Heart left ventricle (tissue), 16 donors: Measurements from ENCODE around the gene SDHAF3. TPM values are rescaled to one million over a fixed set of nuclear protein-coding genes. Genes with fewer than 3 reads are reported as not detected.
"Not testable (repeated sequence)": the region's sequence is repeated elsewhere in the genome, so short reads cannot be mapped to it uniquely, and the experiment has no call there.

ENCODE experiments used
- ATAC-seq, 4 donors: fragments of 200-7000 bp; cut with Tn5 transposase; one replicate each; pipeline ENCODE4 v1.9.1; 2020 to 2022; ENCODE audit warnings: moderate library complexity in 4 of 4, mild to moderate bottlenecking in 3 of 4, moderate number of reproducible peaks in 1 of 4
- DNase-seq, 5 donors: peaks; one replicate each; pipeline ENCODE4 v3.0.0-alpha.2; 2020
- H3K27ac ChIP-seq, 12 donors: fragments of 200-600 bp; sonication (generic) in 4 of 12; one replicate each; pipeline versions ENCODE4 v1.5.0 to v1.8.0; 2016 to 2022; ENCODE audit warnings: mild to moderate bottlenecking in 2 of 12
- H3K27me3 ChIP-seq, 9 donors: fragments of 200-600 bp; sonication (generic) in 2 of 9; one replicate each; pipeline versions ENCODE4 v1.5.1 to v1.8.0; 2016 to 2022; ENCODE audit warnings: mild to moderate bottlenecking in 3 of 9
- H3K36me3 ChIP-seq, 9 donors: fragments of 200-600 bp; sonication (generic) in 2 of 9; one replicate each; pipeline versions ENCODE4 v1.5.0 to v1.8.0; 2018 to 2022; ENCODE audit warnings: mild to moderate bottlenecking in 2 of 9
- H3K4me1 ChIP-seq, 12 donors: fragments of 200-600 bp; sonication (generic) in 4 of 12; one replicate each; pipeline versions ENCODE4 v1.5.0 to v1.8.0; 2016 to 2022; ENCODE audit warnings: mild to moderate bottlenecking in 3 of 12
- H3K4me3 ChIP-seq, 12 donors: fragments of 200-600 bp; sonication (generic) in 4 of 12; one replicate each; pipeline versions ENCODE4 v1.5.0 to v1.8.0; 2017 to 2022; ENCODE audit warnings: mild to moderate bottlenecking in 9 of 12, moderate library complexity in 4 of 12
- H3K9me3 ChIP-seq, 12 donors: fragments of 200-600 bp; sonication (generic) in 4 of 12; one replicate each; pipeline versions ENCODE4 v1.5.0 to v1.8.0; 2016 to 2022; ENCODE audit warnings: mild to moderate bottlenecking in 1 of 12
- CTCF ChIP-seq, 12 donors: fragments of 200-600 bp; sonication (generic) in 4 of 12; IDR thresholded peaks; one replicate each; pipeline versions ENCODE4 v1.5.0 to v1.8.0; 2018 to 2022; ENCODE audit warnings: antibody characterized with exemption in 12 of 12, mild to moderate bottlenecking in 5 of 12
- POLR2A ChIP-seq, 2 donors: fragments of 450-650 bp; IDR thresholded peaks; one replicate each; pipeline ENCODE4 v1.6.1; 2017; ENCODE audit warnings: antibody characterized with exemption in 2 of 2, mild to moderate bottlenecking in 2 of 2, moderate library complexity in 2 of 2
- WGBS, 4 donors: extraction: QIAGEN DNeasy Blood & Tissue Kit in 2 of 4; methylation state at CpG; one replicate each; pipeline versions ENCODE4 v1.1.5 to v1.1.7; 2013 to 2018; 5-methylcytosine and 5-hydroxymethylcytosine counted together
- intact Hi-C, 10 donors: fragments of 100-400 bp; cut with DNase I; formaldehyde crosslinking; loops; one replicate each; pipeline versions ENCODE4 v1.11.1 to v1.14.2; 2022
- long read RNA-seq, 3 donors: library from polyadenylated mRNA; unstranded; transcript quantifications; one replicate each; pipeline ENCODE4 v2.0.0, GENCODE V29; 2020 to 2021
- polyA plus RNA-seq, 2 donors: library from polyadenylated mRNA; stranded (reverse); fragments of 200-250 nt; gene quantifications; one replicate each; pipeline ENCODE4 v1.2.3, GENCODE V29; 2013
- total RNA-seq, 9 donors: library from RNA; depleted of rRNA in 2 of 9; stranded (reverse); fragments of >200 nt in 2 of 9; fragmentation: NEBNext Ultra II Directional in 3 of 9; extraction: Animal tissue kit (Norgen Biotek cat#: 25700) in 3 of 9; gene quantifications; one replicate each; pipeline versions ENCODE4 v1.1.0 to v1.2.4, GENCODE V29; 2016 to 2023
- donor health status: ischemic (EF 13 %, LVEDD 7.1; RV severe dilation, severe dysfunction).
- donor health status: healthy with polysubstance abuse.
- donor health status: DM: no; HTN: yes; CAD: no.
- donor health status: DM: no; HTN: no; CAD: no.
- donor health status: ischemic (EF 25% LVEDD 6.9; RV normal size, moderate dysfunction).
- donor health status: ischemic (EF 25% LVEDD 5.7; RV mildly dilated, moderate dysfunction).
- donor health status: healthy.
- donor health status: DM: yes; HTN: yes; CAD: no.
- donor health status: ischemic (EF 35%, LVEDD 5.7; RV mildly dilated, moderate dysfunction).
- donor health status: nonischemic (EF 11% LVEDD 7.7; RV severe dilation, severe dysfunction).
- donor health status: DM: yes; HTN: yes; CAD: no.
- donor health status: PGD.
- donor health status: ischemic (EF 29% LVEDD 5.4; RV normal size, mild dysfunction).
- donor health status: nonischemic (EF 23%, LVEDD 6.1; RV moderate dilation, normal function).

SDHAF3 gene
- total RNA-seq (10 to 100 TPM in 7 of 9 donors, 1 to 10 TPM in 2; 8.4 to 21.5 (median 18.0) TPM), polyA plus RNA-seq (10 to 100 TPM; 10.1 to 11.6 TPM)
- long read RNA-seq, donor 1, transcript SDHAF3-202 (2 exons, 2,060 nt), result major isoform, 22 of 22 reads
- long read RNA-seq, donor 1, partial matches to known transcripts, result 0 of 22 reads
- long read RNA-seq, donor 1, other reads (novel, unspliced or antisense), result 0 of 22 reads
- long read RNA-seq, donor 2, transcript SDHAF3-202 (2 exons, 2,060 nt), result major isoform, 29 of 32 reads
- long read RNA-seq, donor 2, partial matches to known transcripts, result 0 of 32 reads
- long read RNA-seq, donor 2, other reads (novel, unspliced or antisense), result 3 of 32 reads
- long read RNA-seq, donor 3, transcript SDHAF3-202 (2 exons, 2,060 nt), result major isoform, 23 of 25 reads
- long read RNA-seq, donor 3, partial matches to known transcripts, result 0 of 25 reads
- long read RNA-seq, donor 3, other reads (novel, unspliced or antisense), result 2 of 25 reads

- H3K4me3 ChIP-seq, result peak within 1 kb of the TSS; percentile 52 to 89 (median 74)
- H3K36me3 ChIP-seq, result no peaks in the 10 kb centered on the region
- peak within 1 kb of the TSS; percentile 37 to 88 (median 76) for H3K27ac ChIP-seq
- WGBS, 4 donors, result 0 to 4% (median 1%) methylated on average over 27 to 59 of the region's 59 CpGs
- ATAC-seq, result peak; percentile 98 to 100 (median 100)
- intact Hi-C loops, result no loop called here
- no peaks in the 10 kb centered on the region for H3K27me3 ChIP-seq
- peak; percentile 97 to 99 (median 99) for DNase-seq
- peaks cover 0 to 21% (median 13%) of the 10 kb centered on the region in 12 donors for H3K4me1 ChIP-seq
- H3K9me3 ChIP-seq, result no peaks in the 10 kb centered on the region
- TF ChIP-seq POLR2A (IDR thresholded peaks at IDR 0.05) (peak; percentile 4 to 62), CTCF (IDR thresholded peaks at IDR 0.05) (peak in 7 of 12 donors; percentile 7 to 52 (median 28))
These were observed at the start of gene SDHAF3 for GRCh38 chr7:97117372-97118188. Gene SDHAF3 (plus strand): TSS chr7:97117698. CDS start chr7:97117724, 26 bp downstream.

- WGBS, 4 donors, result 45 to 60% (median 52%) methylated on average over 2 of the region's 2 CpGs
- H3K27ac ChIP-seq, H3K4me1 ChIP-seq, intact Hi-C loops, H3K9me3 ChIP-seq, H3K36me3 ChIP-seq, H3K27me3 ChIP-seq, ATAC-seq, DNase-seq, H3K4me3 ChIP-seq: not testable (repeated sequence)
These were observed 45.5 kb upstream of the SDHAF3 start for GRCh38 chr7:97072025-97072424.

GRCh38 chr7:97075928-97076327, 41.6 kb upstream of the SDHAF3 start:
- ATAC-seq (no peak), DNase-seq (no peak)
- no peaks in the 10 kb centered on the region for H3K9me3 ChIP-seq
- no peak for TF ChIP-seq POLR2A (IDR thresholded peaks at IDR 0.05)
- TF ChIP-seq CTCF (IDR thresholded peaks at IDR 0.05), result no peak
- no peaks in the 10 kb centered on the region for H3K4me1 ChIP-seq
- no peaks in the 10 kb centered on the region for H3K36me3 ChIP-seq
- H3K4me3 ChIP-seq, result no peak overlapping the region
- intact Hi-C loops, result no loop called here
- H3K27ac ChIP-seq, result no peak overlapping the region
- WGBS, 4 donors, result 60 to 84% (median 79%) methylated on average over 2 to 7 of the region's 7 CpGs
- peaks cover 0 to 19% (median 0%) of the 10 kb centered on the region in 9 donors for H3K27me3 ChIP-seq

GRCh38 chr7:97078023-97078969, 39.2 kb upstream of the SDHAF3 start:
- no peak for TF ChIP-seq POLR2A (IDR thresholded peaks at IDR 0.05)
- no peak for TF ChIP-seq CTCF (IDR thresholded peaks at IDR 0.05)
- intact Hi-C loops, result no loop called here
- ATAC-seq, result no peak
- DNase-seq, result no peak
- Histone ChIP-seq H3K4me1 (no peaks in the 10 kb centered on the region), H3K36me3 (no peaks in the 10 kb centered on the region), H3K27ac (no peak overlapping the region), H3K4me3 (no peak overlapping the region), H3K27me3 (peaks cover 0 to 19% (median 0%) of the 10 kb centered on the region in 9 donors), H3K9me3 (no peaks in the 10 kb centered on the region)
- WGBS, 4 donors, result 71 to 80% (median 75%) methylated on average over 9 of the region's 9 CpGs
